Endothelial cell of umbilical vein (primary cell): ENCODE data around the gene AMBP. TPM values are rescaled to one million over a fixed set of nuclear protein-coding genes. Genes with fewer than 3 reads are reported as not detected.

ENCODE experiments used
- BruUV-seq: library from RNA; stranded (reverse); fragments of 400-500 nt; replicated peaks from 2 replicates; lab custom pipeline; 2021; lab: Mats Ljungman, UMichigan
- CTCF ChIA-PET: fragments of 300-600, 350-600 bp; sonication (Branson Sonifier 250); formaldehyde crosslinking; loops from one replicate; lab custom pipeline; 2021; ENCODE audit warnings: antibody characterized with exemption, inconsistent platforms; lab: Charles Lee
- POLR2A ChIA-PET: fragments of 300-600, 350-600 bp; sonication (Branson Sonifier 250); formaldehyde crosslinking; loops from one replicate; lab custom pipeline; 2021; ENCODE audit warnings: antibody characterized with exemption, inconsistent platforms; lab: Charles Lee
- DNase-seq: peaks from one replicate; pipeline ENCODE4 v3.0.0-alpha.2; 2011; ENCODE audit warnings: low read depth, low spot score
- FAIRE-seq: peaks from 2 replicates; lab custom pipeline; 2011; peaks lifted over from hg19 to GRCh38; lab: Jason Lieb, UNC
- H2AFZ ChIP-seq: 2 replicates; pipeline ENCODE4 v1.6.0; 2012; ENCODE audit warnings: low read depth, low read length, control low read depth, inconsistent platforms
- H3K27ac ChIP-seq: 2 replicates; pipeline ENCODE4 v1.5.1; 2011; ENCODE audit warnings: low read depth, mild to moderate bottlenecking, control low read depth, low read length, moderate library complexity; ENCODE audit not compliant: insufficient read depth
- H3K27me3 ChIP-seq, 2 experiments: 2 replicates each; pipeline versions ENCODE4 v1.6.0 to v1.6.1; 2011; ENCODE audit warnings: low read length in 2 of 2, mixed read lengths in 1 of 2; ENCODE audit not compliant: control insufficient read depth in 2 of 2, insufficient read depth in 2 of 2
- H3K36me3 ChIP-seq, 2 experiments: 2 replicates in 1 of 2; 3 replicates in 1 of 2; pipeline ENCODE4 v1.5.1; 2011; ENCODE audit warnings: low read length in 2 of 2, mild to moderate bottlenecking in 1 of 2, moderate library complexity in 1 of 2; ENCODE audit not compliant: control insufficient read depth in 2 of 2, insufficient read depth in 2 of 2; ENCODE audit errors: extremely low read depth in 1 of 2
- H3K4me1 ChIP-seq: 3 replicates; pipeline ENCODE4 v1.5.1; 2011; ENCODE audit warnings: mild to moderate bottlenecking, low read length; ENCODE audit not compliant: control insufficient read depth, insufficient read depth; ENCODE audit errors: extremely low read depth
- H3K4me2 ChIP-seq: 2 replicates; pipeline ENCODE4 v1.6.1; 2011; ENCODE audit warnings: low read length, control low read depth, mixed read lengths; ENCODE audit not compliant: insufficient read depth
- H3K4me3 ChIP-seq, 3 experiments: fragments of 200-600 bp in 1 of 3; sonication (generic), shearing (Covaris generic) in 1 of 3; replicated peaks in 1 of 3; 2 replicates each; pipeline ENCODE4 v1.5.1; 2011 to 2016; ENCODE audit warnings: control low read depth in 3 of 3, low read length in 3 of 3, mild to moderate bottlenecking in 2 of 3, inconsistent platforms in 1 of 3, low read depth in 1 of 3, moderate library complexity in 1 of 3; ENCODE audit not compliant: insufficient read depth in 1 of 3
- H3K79me2 ChIP-seq: 2 replicates; pipeline ENCODE4 v1.6.0; 2012; ENCODE audit warnings: low read length, inconsistent platforms; ENCODE audit not compliant: control insufficient read depth, insufficient read depth
- H3K9ac ChIP-seq: replicated peaks from 2 replicates; pipeline ENCODE3; 2011; ENCODE audit warnings: low read length, control low read depth; ENCODE audit not compliant: insufficient read depth; ENCODE audit errors: extremely low read depth
- H3K9me1 ChIP-seq: replicated peaks from 3 replicates; pipeline ENCODE4 v1.6.0; 2011; ENCODE audit warnings: mild to moderate bottlenecking, low read length; ENCODE audit not compliant: control insufficient read depth, insufficient read depth; ENCODE audit errors: extremely low read depth
- H3K9me3 ChIP-seq: replicated peaks from 2 replicates; pipeline ENCODE4 v1.5.1; 2012; ENCODE audit warnings: low read length, inconsistent platforms; ENCODE audit not compliant: control insufficient read depth, insufficient read depth
- H4K20me1 ChIP-seq: replicated peaks from 2 replicates; pipeline ENCODE3; 2011; ENCODE audit warnings: mild to moderate bottlenecking, low read length; ENCODE audit not compliant: control insufficient read depth, insufficient read depth; ENCODE audit errors: extremely low read depth
- CTCF ChIP-seq, 2 donors: IDR thresholded peaks; 1 replicate in 1 of 2; 2 replicates in 1 of 2; pipeline ENCODE4 v1.5.1; 2011; ENCODE audit warnings: low read length in 2 of 2, mild to moderate bottlenecking in 2 of 2, moderate library complexity in 2 of 2, control low read depth in 1 of 2, inconsistent platforms in 1 of 2, low read depth in 1 of 2; ENCODE audit not compliant: insufficient read depth in 1 of 2; ENCODE audit errors: extremely low read depth in 1 of 2
- EZH2 ChIP-seq: IDR thresholded peaks from 2 replicates; pipeline ENCODE4 v1.6.1; 2012; ENCODE audit warnings: borderline replicate concordance, low read depth, mild to moderate bottlenecking, moderate library complexity, low read length, inconsistent platforms; ENCODE audit not compliant: severe bottlenecking
- FOS ChIP-seq: IDR thresholded peaks from 2 replicates; pipeline ENCODE4 v1.6.1; 2011; ENCODE audit warnings: mild to moderate bottlenecking, low read length, moderate library complexity, borderline replicate concordance; ENCODE audit not compliant: insufficient read depth
- GATA2 ChIP-seq: IDR thresholded peaks from 2 replicates; pipeline ENCODE4 v1.7.0; 2011; ENCODE audit warnings: low read depth, mild to moderate bottlenecking, moderate library complexity, mixed read lengths, low read length; ENCODE audit not compliant: insufficient read length, insufficient read depth
- JUN ChIP-seq: IDR thresholded peaks from 2 replicates; pipeline ENCODE4 v1.6.1; 2011; ENCODE audit warnings: borderline replicate concordance, low read depth; ENCODE audit not compliant: insufficient read length, insufficient read depth
- MAX ChIP-seq: IDR thresholded peaks from 2 replicates; pipeline ENCODE4 v1.6.1; 2011; ENCODE audit not compliant: insufficient read depth, insufficient read length
- MYC ChIP-seq: IDR thresholded peaks from one replicate; pipeline ENCODE4 v1.6.1; 2011; ENCODE audit warnings: mild to moderate bottlenecking, low read depth, low read length
- POLR2A ChIP-seq: IDR thresholded peaks from 2 replicates; pipeline ENCODE4 v1.6.1; 2012; ENCODE audit warnings: low read depth, mild to moderate bottlenecking, control low read depth, low read length
- POLR2AphosphoS5 ChIP-seq: IDR thresholded peaks from 2 replicates; pipeline ENCODE4 v1.6.1; 2012; ENCODE audit warnings: low read depth, mild to moderate bottlenecking, control low read depth, low read length, moderate library complexity; ENCODE audit not compliant: insufficient read depth
- dilution Hi-C: fragments of 300-500 bp; cut with MboI; formaldehyde crosslinking; loops from one replicate; pipeline ENCODE4 v1.15.0; 2019; ENCODE audit warnings: low sequenced_read_pairs; ENCODE audit not compliant: extremely low pct_ligation_motif_present
- intact Hi-C: fragments of 100-400 bp; cut with micrococcal nuclease; formaldehyde crosslinking; loops from one replicate; pipeline ENCODE4 v1.10.0; 2022
- polyA plus RNA-seq, 4 experiments: library from polyadenylated mRNA; depleted of rRNA in 3 of 4; stranded (reverse) in 3 of 4; unstranded in 1 of 4; fragments of >200 nt; gene quantifications; 2 replicates each; pipeline versions ENCODE4 v1.2.1 to v1.2.3, GENCODE V29; 2011 to 2012; ENCODE audit warnings: missing spikeins in 1 of 4
- total RNA-seq: library from RNA; stranded (reverse); gene quantifications from 2 replicates; pipeline ENCODE4 v1.2.3, GENCODE V29; 2021

Gene AMBP
- total and polyA plus RNA-seq, 2 donors (not counting 3 experiments of a cell fraction or from before 2014, with no cell fraction given), result not detected

GRCh38 chr9:114119242-114120191 is 41.4 kb upstream of the AMBP start:
- Histone ChIP-seq H3K9me1 (no peaks in the 10 kb centered on the region), H2AFZ (no peak overlapping the region), H3K4me1 (no peaks in the 10 kb centered on the region), H3K4me2 (no peak overlapping the region), H3K9ac (no peak overlapping the region), H4K20me1 (no peaks in the 10 kb centered on the region), H3K9me3 (no peaks in the 10 kb centered on the region), H3K27ac (no peak overlapping the region), H3K4me3 (no peak overlapping the region), H3K27me3 (peaks cover 26 to 40% of the 10 kb centered on the region in 2 experiments), H3K79me2 (no peaks in the 10 kb centered on the region), H3K36me3 (no peaks in the 10 kb centered on the region)
- TF ChIP-seq JUN (no peak), GATA2 (no peak), POLR2AphosphoS5 (no peak), MYC (no peak), CTCF (IDR thresholded peaks at IDR 0.05; ENCODE audit: extremely low read depth in 1 of 2, insufficient read depth in 1 of 2, low read depth in 1 of 2, low read length in 2 of 2) (no peak), FOS (no peak), MAX (no peak), POLR2A (no peak), EZH2 (no peak)
- intact Hi-C loops, result no loop called here
- DNase-seq (no peak), FAIRE-seq (no peak)
- no TSS peak for BruUV-seq
- dilution Hi-C loops, result no loop called here
- ChIA-PET CTCF (interaction anchor here (0.6 to 5.1 kb wide), 3 partner anchors 12 to 303 kb away, joined by 3 to 41 read pairs (median 7); no protein-coding TSS in a partner anchor), POLR2A (no interaction called here)
